Skeletal muscle cell (primary cell): ENCODE measurements around the gene MYO5A.
"Not testable (repeated sequence)": the region's sequence is repeated elsewhere in the genome, so short reads cannot be mapped to it uniquely, and the experiment has no call there.

Source experiments
- DNase-seq: peaks from one replicate; pipeline ENCODE4 v3.0.0-alpha.2; 2010; ENCODE audit warnings: low read depth
- H3K4me3 ChIP-seq: 2 replicates; pipeline ENCODE4 v1.5.1; 2011; ENCODE audit warnings: low read depth, mild to moderate bottlenecking, control low read depth, low read length, moderate library complexity

The MYO5A gene

GRCh38 chr15:52317022-52317421 is 211.7 kb downstream of the MYO5A start:
- no peak overlapping the region for H3K4me3 ChIP-seq
- DNase-seq, result no peak

DNA sequence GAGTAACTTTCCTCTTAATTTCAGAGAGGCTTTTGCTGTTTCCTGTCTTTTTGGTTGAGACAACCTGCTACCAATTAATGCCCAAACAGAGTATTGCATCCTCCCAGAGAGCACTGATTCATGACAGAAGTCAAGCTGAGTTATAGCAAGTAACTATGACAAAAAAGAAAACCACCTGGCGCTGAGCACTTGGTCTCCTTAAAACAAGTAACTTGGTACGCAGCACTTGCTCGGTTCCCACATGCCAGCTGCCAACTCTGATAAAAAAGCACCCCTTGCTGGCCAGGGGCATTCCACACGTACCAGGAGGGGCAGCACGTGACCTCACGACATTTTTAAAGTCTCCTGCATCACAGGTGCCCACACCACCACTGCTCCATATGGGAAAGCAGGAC is 219.5 kb downstream of the MYO5A start:
- no peak overlapping the region for H3K4me3 ChIP-seq
- no peak for DNase-seq

DNA sequence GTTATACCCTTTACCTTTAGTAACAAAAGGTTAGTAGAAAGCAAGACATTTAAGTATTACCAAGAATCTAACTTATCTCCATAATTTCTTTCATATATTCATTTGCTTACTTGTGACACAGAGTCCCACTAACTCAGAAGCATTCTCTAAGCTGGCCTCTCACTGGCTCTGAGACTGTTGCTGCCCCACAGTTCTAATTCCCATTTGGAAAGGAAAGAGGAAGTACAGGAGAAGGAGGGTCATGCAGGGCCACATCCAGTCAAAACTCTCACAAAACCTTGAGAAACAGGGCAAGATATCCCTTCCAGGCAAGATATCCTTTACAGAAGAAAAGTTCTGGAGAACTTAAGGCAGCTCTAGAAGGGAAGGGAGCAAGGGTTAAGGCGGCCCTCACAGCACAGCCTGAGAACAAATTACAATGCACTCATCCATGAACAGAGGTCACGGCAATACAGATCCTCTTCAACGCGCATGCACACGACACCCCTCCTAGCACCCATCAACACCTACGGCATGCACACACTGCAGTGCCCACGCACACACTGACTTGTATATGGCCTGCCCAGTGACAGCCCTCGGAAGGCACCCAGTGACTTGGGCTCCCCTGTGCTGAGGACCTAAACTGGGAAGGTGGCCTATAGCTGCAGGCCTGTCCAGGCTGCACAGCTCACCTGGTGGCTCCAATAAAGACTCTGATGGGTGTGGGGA is 220.1 kb downstream of the MYO5A start:
- no peak for DNase-seq
- H3K4me3 ChIP-seq, result no peak overlapping the region

- no peak for DNase-seq
- no peak overlapping the region for H3K4me3 ChIP-seq
These were observed 220.8 kb downstream of the MYO5A start for GRCh38 chr15:52307847-52308246.

DNA sequence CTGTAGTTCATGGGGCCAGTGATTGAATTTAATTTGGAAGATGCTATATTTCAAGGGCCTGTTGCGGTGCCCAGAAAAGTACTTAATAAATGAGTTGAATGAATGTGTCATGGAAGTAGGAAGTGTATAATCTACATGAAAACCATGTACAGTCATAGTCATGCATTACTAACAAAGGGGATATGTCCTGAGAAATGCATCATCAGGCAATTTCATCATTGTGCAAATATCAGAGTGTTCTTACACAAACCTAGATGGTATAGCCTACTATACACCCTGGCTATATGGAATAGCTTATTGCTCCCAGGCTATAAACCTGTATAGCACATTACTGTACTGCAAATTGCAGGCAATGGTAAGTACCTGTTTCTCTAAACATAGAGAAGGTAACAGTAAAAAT is 222.4 kb downstream of the MYO5A start:
- no peak overlapping the region for H3K4me3 ChIP-seq
- DNase-seq, result peak; percentile 61

- H3K4me3 ChIP-seq, result no peak overlapping the region
These were observed 225.4 kb downstream of the MYO5A start for GRCh38 chr15:52303093-52303772.

GRCh38 chr15:52301265-52301847 is 227.3 kb downstream of the MYO5A start:
- no peak overlapping the region for H3K4me3 ChIP-seq
- no peak for DNase-seq

More at GRCh38 chr15:52303093-52303772, 225.4 kb downstream of the MYO5A start:
- DNase-seq, result no peak

DNA sequence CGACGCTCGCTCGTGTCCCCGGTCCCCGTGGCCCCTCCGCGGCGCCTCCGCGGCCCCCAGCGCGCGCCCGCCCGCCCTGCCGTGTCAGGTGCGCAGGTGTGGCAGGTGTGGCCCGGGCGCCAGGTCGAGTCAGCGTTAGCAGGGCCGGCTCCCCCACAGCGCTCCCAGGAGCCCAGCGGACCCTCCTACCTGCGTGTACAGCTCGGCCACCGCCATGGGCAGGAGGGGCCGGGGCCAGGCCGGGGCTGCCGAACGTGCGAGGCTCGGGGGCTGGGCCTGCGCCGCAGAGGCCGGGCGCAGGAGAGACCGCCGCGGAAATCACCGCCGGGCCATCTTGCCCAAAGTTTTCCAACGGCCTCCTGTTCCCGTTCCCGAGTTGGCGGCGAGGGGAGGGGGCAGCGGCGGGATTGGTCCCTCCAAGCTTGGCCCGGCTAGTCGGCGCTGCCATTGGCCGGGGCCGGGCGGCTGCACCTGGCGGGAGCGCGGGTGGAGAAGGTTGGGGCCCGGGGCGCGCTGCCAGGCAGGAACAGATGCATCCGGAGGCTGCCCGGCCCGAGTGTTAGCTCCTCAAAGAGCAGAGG is 233.2 kb downstream of the MYO5A start, which contains the start of gene MYO5C:
Gene MYO5C (minus strand): TSS at position 384 of the 581 bp plus-strand sequence. CDS start 168 bp downstream, at position 216.
- H3K4me3 ChIP-seq, result peak within 1 kb of the TSS; percentile 46
- no peak for DNase-seq

- DNase-seq, result no peak
- peak overlapping the region; percentile 46 for H3K4me3 ChIP-seq
These were observed 233.7 kb downstream of the MYO5A start for GRCh38 chr15:52294881-52295420.

- no peak for DNase-seq
- no peak overlapping the region for H3K4me3 ChIP-seq
These were observed 235.8 kb downstream of the MYO5A start for GRCh38 chr15:52292780-52293392.

DNA sequence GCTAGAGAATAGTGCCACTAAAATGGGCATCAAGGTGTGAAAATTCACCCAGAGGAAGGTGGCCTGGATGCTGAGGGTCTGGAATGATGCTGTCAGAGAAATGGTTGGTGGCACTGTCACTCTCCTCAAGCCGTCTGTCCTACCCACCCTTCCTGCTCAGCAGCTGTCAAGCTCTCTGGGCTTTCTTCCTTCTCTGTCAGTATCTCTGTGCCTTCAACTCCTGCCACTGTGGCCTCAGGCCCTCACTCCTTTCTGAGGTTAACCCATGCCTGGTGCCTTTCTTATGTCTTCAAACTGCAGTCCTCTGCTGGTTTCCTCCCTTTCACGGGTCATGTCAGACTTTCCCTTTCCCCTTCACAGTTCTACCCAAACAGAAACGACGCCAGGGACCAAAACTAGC is 237.5 kb downstream of the MYO5A start:
- no peak overlapping the region for H3K4me3 ChIP-seq
- DNase-seq, result no peak

- DNase-seq, result no peak
These were observed 237.9 kb downstream of the MYO5A start for GRCh38 chr15:52290800-52291199.

GRCh38 chr15:52290329-52290728 is 238.4 kb downstream of the MYO5A start:
- no peak overlapping the region for H3K4me3 ChIP-seq
- DNase-seq, result no peak

More at GRCh38 chr15:52290800-52291199, 237.9 kb downstream of the MYO5A start:
- H3K4me3 ChIP-seq, result no peak overlapping the region

- no peak overlapping the region for H3K4me3 ChIP-seq
- no peak for DNase-seq
These were observed 239.0 kb downstream of the MYO5A start for GRCh38 chr15:52289629-52290081.

DNA sequence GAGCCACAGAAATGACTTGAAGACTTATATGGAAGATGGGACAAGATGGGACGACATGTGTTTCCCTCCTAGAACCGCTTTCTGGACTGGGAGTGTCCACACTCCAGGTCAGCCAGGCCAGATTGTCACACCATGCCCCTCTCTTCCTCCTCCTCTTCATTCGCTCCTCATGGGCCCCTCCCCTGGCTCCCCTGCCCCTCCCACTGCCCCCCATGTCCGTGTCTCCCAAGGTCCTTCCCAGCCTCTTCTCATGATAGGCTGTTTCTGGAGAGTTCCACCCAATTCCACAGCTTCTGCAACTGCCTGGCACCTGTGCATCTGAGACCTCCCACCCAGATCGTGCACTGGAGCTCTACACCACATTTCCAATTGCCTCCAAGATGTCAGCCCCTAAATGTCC is 239.7 kb downstream of the MYO5A start:
- H3K4me3 ChIP-seq, result no peak overlapping the region
- DNase-seq, result no peak

GRCh38 chr15:52288051-52288942 is 240.4 kb downstream of the MYO5A start:
- no peak for DNase-seq
- H3K4me3 ChIP-seq, result no peak overlapping the region

- DNase-seq, result no peak
- no peak overlapping the region for H3K4me3 ChIP-seq
These were observed 241.6 kb downstream of the MYO5A start for GRCh38 chr15:52287114-52287513.

- DNase-seq, H3K4me3 ChIP-seq: not testable (repeated sequence)
These were observed 242.7 kb downstream of the MYO5A start for GRCh38 chr15:52285941-52286340.
